SK-N-SH treated with all-trans-retinoic acid at 6 μM for 48 hours (cell line): ENCODE results near the gene PTPN1.

Experiments used
- BACH2 ChIP-seq: fragments of 250-450 bp; sonication (Bioruptor Pico); IDR thresholded peaks from 2 replicates; pipeline ENCODE4 v1.9.0; 2021; ENCODE audit warnings: mild to moderate bottlenecking, borderline replicate concordance
- ZFP3 ChIP-seq: fragments of 250-450 bp; sonication (Bioruptor Pico); IDR thresholded peaks from 2 replicates; pipeline ENCODE4 v1.5.0; 2020; ENCODE audit warnings: mild to moderate bottlenecking, moderate library complexity
- ZNF70 ChIP-seq: fragments of 450-650 bp; formaldehyde crosslinking; IDR thresholded peaks from 2 replicates; pipeline ENCODE4 v1.5.0; 2020; ENCODE audit warnings: mild to moderate bottlenecking, moderate library complexity
- TF ChIP-seq, protein P1 (sequence below): fragments of 250-450 bp; sonication (Bioruptor Pico); IDR thresholded peaks from 2 replicates; pipeline ENCODE4 v1.8.0; 2020; ENCODE audit warnings: mild to moderate bottlenecking, moderate library complexity, borderline replicate concordance
- TF ChIP-seq, protein P2 (sequence below): fragments of 250-450 bp; sonication (Bioruptor Pico); IDR thresholded peaks from 2 replicates; pipeline ENCODE4 v1.5.1; 2020; ENCODE audit warnings: low read depth, mild to moderate bottlenecking, moderate library complexity

- TF ChIP-seq, protein P1, sequence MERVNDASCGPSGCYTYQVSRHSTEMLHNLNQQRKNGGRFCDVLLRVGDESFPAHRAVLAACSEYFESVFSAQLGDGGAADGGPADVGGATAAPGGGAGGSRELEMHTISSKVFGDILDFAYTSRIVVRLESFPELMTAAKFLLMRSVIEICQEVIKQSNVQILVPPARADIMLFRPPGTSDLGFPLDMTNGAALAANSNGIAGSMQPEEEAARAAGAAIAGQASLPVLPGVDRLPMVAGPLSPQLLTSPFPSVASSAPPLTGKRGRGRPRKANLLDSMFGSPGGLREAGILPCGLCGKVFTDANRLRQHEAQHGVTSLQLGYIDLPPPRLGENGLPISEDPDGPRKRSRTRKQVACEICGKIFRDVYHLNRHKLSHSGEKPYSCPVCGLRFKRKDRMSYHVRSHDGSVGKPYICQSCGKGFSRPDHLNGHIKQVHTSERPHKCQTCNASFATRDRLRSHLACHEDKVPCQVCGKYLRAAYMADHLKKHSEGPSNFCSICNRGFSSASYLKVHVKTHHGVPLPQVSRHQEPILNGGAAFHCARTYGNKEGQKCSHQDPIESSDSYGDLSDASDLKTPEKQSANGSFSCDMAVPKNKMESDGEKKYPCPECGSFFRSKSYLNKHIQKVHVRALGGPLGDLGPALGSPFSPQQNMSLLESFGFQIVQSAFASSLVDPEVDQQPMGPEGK (CRISPR knock-in tag), result no peak
- TF ChIP-seq ZNF70 (no peak), BACH2 (no peak), ZFP3 (CRISPR knock-in tag) (no peak)
- TF ChIP-seq, protein P2, sequence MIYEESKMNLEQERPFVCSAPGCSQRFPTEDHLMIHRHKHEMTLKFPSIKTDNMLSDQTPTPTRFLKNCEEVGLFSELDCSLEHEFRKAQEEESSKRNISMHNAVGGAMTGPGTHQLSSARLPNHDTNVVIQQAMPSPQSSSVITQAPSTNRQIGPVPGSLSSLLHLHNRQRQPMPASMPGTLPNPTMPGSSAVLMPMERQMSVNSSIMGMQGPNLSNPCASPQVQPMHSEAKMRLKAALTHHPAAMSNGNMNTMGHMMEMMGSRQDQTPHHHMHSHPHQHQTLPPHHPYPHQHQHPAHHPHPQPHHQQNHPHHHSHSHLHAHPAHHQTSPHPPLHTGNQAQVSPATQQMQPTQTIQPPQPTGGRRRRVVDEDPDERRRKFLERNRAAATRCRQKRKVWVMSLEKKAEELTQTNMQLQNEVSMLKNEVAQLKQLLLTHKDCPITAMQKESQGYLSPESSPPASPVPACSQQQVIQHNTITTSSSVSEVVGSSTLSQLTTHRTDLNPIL, result no peak
Measured at GRCh38 chr20:50560867-50561266, 50.7 kb downstream of the PTPN1 start.
